Neural progenitor cell (in vitro differentiated cells): Measurements from ENCODE around the gene SPEF2.

Experiments
- EZH2 ChIP-seq: fragments of 200-600 bp; sonication (generic); IDR thresholded peaks from 2 replicates; pipeline ENCODE4 v1.6.1; 2017; ENCODE audit warnings: antibody characterized with exemption, mild to moderate bottlenecking, moderate library complexity
- EZH2phosphoT487 ChIP-seq: fragments of 200-600 bp; sonication (generic); IDR thresholded peaks from 2 replicates; pipeline ENCODE4 v1.6.1; 2017; ENCODE audit warnings: antibody characterized with exemption
- TF ChIP-seq, protein P1 (sequence below): fragments of 200-600 bp; sonication (generic); IDR thresholded peaks from 2 replicates; pipeline ENCODE4 v1.5.1; 2017; ENCODE audit warnings: antibody characterized with exemption, mild to moderate bottlenecking

- no peak for TF ChIP-seq EZH2phosphoT487
- TF ChIP-seq, protein P1, sequence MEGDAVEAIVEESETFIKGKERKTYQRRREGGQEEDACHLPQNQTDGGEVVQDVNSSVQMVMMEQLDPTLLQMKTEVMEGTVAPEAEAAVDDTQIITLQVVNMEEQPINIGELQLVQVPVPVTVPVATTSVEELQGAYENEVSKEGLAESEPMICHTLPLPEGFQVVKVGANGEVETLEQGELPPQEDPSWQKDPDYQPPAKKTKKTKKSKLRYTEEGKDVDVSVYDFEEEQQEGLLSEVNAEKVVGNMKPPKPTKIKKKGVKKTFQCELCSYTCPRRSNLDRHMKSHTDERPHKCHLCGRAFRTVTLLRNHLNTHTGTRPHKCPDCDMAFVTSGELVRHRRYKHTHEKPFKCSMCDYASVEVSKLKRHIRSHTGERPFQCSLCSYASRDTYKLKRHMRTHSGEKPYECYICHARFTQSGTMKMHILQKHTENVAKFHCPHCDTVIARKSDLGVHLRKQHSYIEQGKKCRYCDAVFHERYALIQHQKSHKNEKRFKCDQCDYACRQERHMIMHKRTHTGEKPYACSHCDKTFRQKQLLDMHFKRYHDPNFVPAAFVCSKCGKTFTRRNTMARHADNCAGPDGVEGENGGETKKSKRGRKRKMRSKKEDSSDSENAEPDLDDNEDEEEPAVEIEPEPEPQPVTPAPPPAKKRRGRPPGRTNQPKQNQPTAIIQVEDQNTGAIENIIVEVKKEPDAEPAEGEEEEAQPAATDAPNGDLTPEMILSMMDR, result no peak
- no peak for TF ChIP-seq EZH2
These were observed 154.2 kb downstream of the SPEF2 start for GRCh38 chr5:35771839-35772238.
